Measurements from ENCODE around the gene TUBB2A.

TUBB2A gene

GRCh38 chr6:3163248-3163594 lies 5.9 kb upstream of the TUBB2A start:
- no peak for TF ChIP-seq EZH2phosphoT487 (conservative IDR thresholded peaks at IDR 0.05; ENCODE audit: low read length)
- TF ChIP-seq CTCF (IDR thresholded peaks at IDR 0.05; ENCODE audit: insufficient read depth, low read length, poor library complexity, severe bottlenecking), result peak; percentile 19
- Histone ChIP-seq H3K27me3 (ENCODE audit: low read length) (no peaks in the 10 kb centered on the region), H3K9ac (ENCODE audit: low read length) (peak overlapping the region; percentile 94), H3K9me3 (ENCODE audit: insufficient read depth, low read length) (no peaks in the 10 kb centered on the region), H3K36me3 (ENCODE audit: low read length) (no peaks in the 10 kb centered on the region), H3K4me2 (ENCODE audit: low read depth, low read length, poor library complexity, severe bottlenecking) (peak overlapping the region; percentile 82), H3K79me2 (ENCODE audit: insufficient read depth, low read length) (no peaks in the 10 kb centered on the region), H3K4me3 (ENCODE audit: insufficient read depth, low read length, poor library complexity, severe bottlenecking) (peak overlapping the region; percentile 98), H2AFZ (ENCODE audit: low read depth, low read length, severe bottlenecking) (peak overlapping the region; percentile 76), H3K9me2 (replicated peaks; ENCODE audit: insufficient read depth, low read length) (no peaks in the 10 kb centered on the region), H3F3A (ENCODE audit: insufficient read depth) (peaks cover 38% of the 10 kb centered on the region), H3K27ac (ENCODE audit: low read depth, low read length) (0 out of 2 replicates have a peak overlapping the region, but pooled peaks have one; percentile 13), H4K20me1 (ENCODE audit: low read depth, low read length) (no peaks in the 10 kb centered on the region)

DNA sequence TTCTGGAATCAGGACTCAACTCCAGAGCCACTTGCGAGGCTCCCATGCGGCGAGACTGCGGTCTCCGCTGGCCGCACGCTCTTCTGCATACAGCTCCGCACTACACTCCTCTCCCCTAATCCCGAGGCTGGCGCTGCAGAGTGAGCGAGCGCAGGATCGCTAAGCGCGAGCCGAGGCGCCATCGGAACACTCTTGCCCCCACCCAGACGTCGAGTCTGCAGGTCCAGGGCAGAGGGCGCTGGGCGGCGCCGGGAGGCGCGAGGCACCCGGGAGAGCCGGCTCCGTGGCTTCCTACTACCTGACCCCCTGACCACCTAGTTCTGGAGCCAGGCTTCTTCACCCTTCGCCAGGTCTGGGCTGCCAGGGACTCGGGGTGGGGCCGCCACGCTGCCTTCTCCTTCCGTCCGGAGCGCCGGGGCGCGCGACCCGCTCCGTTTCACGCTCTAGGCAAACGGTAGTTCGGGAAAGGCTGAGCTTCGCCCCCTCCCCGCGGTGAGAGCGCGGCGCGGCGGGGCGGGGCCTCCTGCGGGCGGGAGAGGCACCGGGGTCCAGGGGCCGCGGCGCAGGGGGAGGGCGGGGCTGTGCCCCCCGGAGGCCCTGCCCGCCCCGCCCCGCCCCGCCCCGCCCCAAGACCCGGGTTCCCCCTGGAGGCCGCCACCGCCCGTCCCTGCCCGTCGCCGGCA lies 5.4 kb upstream of the TUBB2A start:
- H4K20me1 ChIP-seq (ENCODE audit: low read depth, low read length), result no peaks in the 10 kb centered on the region
- H3K79me2 ChIP-seq (ENCODE audit: insufficient read depth, low read length), result no peaks in the 10 kb centered on the region
- H3K27me3 ChIP-seq (ENCODE audit: low read length), result no peaks in the 10 kb centered on the region
- H3F3A ChIP-seq (ENCODE audit: insufficient read depth), result peaks cover 38% of the 10 kb centered on the region
- peak overlapping the region; percentile 92 for H3K4me2 ChIP-seq (ENCODE audit: low read depth, low read length, poor library complexity, severe bottlenecking)
- H3K36me3 ChIP-seq (ENCODE audit: low read length), result no peaks in the 10 kb centered on the region
- TF ChIP-seq EZH2phosphoT487 (conservative IDR thresholded peaks at IDR 0.05; ENCODE audit: low read length) (no peak), CTCF (IDR thresholded peaks at IDR 0.05; ENCODE audit: insufficient read depth, low read length, poor library complexity, severe bottlenecking) (no peak)
- no peaks in the 10 kb centered on the region for H3K9me2 ChIP-seq (replicated peaks; ENCODE audit: insufficient read depth, low read length)
- peak overlapping the region; percentile 94 for H3K9ac ChIP-seq (ENCODE audit: low read length)
- H3K4me3 ChIP-seq (ENCODE audit: insufficient read depth, low read length, poor library complexity, severe bottlenecking), result peak overlapping the region; percentile 98
- H3K27ac ChIP-seq (ENCODE audit: low read depth, low read length), result peak overlapping the region; percentile 68
- no peaks in the 10 kb centered on the region for H3K9me3 ChIP-seq (ENCODE audit: insufficient read depth, low read length)
- peak overlapping the region; percentile 99 for H2AFZ ChIP-seq (ENCODE audit: low read depth, low read length, severe bottlenecking)

- Histone ChIP-seq H3K4me3 (ENCODE audit: insufficient read depth, low read length, poor library complexity, severe bottlenecking) (peak overlapping the region; percentile 98), H3K79me2 (ENCODE audit: insufficient read depth, low read length) (no peaks in the 10 kb centered on the region), H3K9ac (ENCODE audit: low read length) (peak overlapping the region; percentile 94), H3K27ac (ENCODE audit: low read depth, low read length) (peak overlapping the region; percentile 68), H3K36me3 (ENCODE audit: low read length) (no peaks in the 10 kb centered on the region), H3K9me2 (replicated peaks; ENCODE audit: insufficient read depth, low read length) (no peaks in the 10 kb centered on the region), H2AFZ (ENCODE audit: low read depth, low read length, severe bottlenecking) (peak overlapping the region; percentile 99), H3K4me2 (ENCODE audit: low read depth, low read length, poor library complexity, severe bottlenecking) (peak overlapping the region; percentile 92), H3F3A (ENCODE audit: insufficient read depth) (peaks cover 38% of the 10 kb centered on the region), H3K9me3 (ENCODE audit: insufficient read depth, low read length) (no peaks in the 10 kb centered on the region), H4K20me1 (ENCODE audit: low read depth, low read length) (no peaks in the 10 kb centered on the region), H3K27me3 (ENCODE audit: low read length) (no peaks in the 10 kb centered on the region)
- no peak for TF ChIP-seq EZH2phosphoT487 (conservative IDR thresholded peaks at IDR 0.05; ENCODE audit: low read length)
- TF ChIP-seq CTCF (IDR thresholded peaks at IDR 0.05; ENCODE audit: insufficient read depth, low read length, poor library complexity, severe bottlenecking), result no peak
Measured at GRCh38 chr6:3162067-3162497, 4.7 kb upstream of the TUBB2A start.

All from SU-DHL-6 (cell line).